ENCODE data around the gene GCNT2. TPM values are rescaled to one million over a fixed set of nuclear protein-coding genes. Genes with fewer than 3 reads are reported as not detected.
"Not testable (repeated sequence)": the region's sequence is repeated elsewhere in the genome, so short reads cannot be mapped to it uniquely, and the experiment has no call there.

Gene GCNT2
- total RNA-seq, 4 donors from 2014 or later = 12.4 to 92.5 (median 77.0) TPM

DNA sequence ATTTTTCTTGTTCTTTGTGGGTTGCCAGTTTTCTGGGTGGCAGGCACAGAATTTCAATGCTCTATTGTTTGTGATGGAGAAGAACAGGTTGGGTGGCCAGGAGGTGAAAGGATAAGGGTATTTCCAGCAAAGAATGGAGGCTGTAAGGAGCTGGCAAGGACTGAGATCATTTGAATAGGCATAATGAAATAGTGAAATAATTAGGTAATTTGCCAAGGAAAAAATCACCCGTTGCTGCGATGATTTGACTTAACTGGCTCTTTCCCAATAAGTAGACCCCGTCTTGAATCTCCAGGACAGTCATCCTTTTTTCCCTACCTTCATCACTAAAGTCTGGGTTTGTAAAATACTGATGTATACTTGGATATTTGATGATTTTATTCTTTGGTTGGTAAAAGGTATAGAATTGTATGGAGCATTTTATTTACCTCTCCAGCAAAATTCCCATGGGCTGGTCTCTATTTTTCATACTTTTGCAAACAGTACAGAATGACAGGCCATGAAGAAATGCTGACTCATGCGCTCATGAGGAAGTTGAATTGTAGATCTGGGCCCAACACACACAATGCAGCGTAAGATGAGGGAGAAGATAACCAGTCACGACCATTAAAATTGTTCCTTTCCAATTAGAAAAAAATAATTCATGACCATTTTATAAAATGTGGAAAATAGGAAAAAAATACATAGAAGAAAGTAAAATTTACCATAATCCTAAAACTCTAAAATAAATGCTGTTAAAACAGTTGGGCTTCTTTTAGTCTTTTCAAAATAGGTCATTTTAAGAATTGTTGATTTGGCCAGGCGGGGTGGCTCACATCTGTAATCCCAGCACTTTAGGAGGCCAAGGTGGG is 2.4 kb upstream of the GCNT2 start:
- H3K9me3 ChIP-seq = no peaks in the 10 kb centered on the region
- TF ChIP-seq POLR2A (IDR thresholded peaks at IDR 0.05) = no peak
- TF ChIP-seq, protein P1, sequence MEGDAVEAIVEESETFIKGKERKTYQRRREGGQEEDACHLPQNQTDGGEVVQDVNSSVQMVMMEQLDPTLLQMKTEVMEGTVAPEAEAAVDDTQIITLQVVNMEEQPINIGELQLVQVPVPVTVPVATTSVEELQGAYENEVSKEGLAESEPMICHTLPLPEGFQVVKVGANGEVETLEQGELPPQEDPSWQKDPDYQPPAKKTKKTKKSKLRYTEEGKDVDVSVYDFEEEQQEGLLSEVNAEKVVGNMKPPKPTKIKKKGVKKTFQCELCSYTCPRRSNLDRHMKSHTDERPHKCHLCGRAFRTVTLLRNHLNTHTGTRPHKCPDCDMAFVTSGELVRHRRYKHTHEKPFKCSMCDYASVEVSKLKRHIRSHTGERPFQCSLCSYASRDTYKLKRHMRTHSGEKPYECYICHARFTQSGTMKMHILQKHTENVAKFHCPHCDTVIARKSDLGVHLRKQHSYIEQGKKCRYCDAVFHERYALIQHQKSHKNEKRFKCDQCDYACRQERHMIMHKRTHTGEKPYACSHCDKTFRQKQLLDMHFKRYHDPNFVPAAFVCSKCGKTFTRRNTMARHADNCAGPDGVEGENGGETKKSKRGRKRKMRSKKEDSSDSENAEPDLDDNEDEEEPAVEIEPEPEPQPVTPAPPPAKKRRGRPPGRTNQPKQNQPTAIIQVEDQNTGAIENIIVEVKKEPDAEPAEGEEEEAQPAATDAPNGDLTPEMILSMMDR (IDR thresholded peaks at IDR 0.05) = no peak
- H3K4me1 ChIP-seq = no peaks in the 10 kb centered on the region
- DNase-seq = no peak
- no peak overlapping the region for H3K27ac ChIP-seq
- no peak overlapping the region for H3K4me3 ChIP-seq
- no peaks in the 10 kb centered on the region for H3K36me3 ChIP-seq
- H3K27me3 ChIP-seq = no peaks in the 10 kb centered on the region

- H3K36me3 ChIP-seq, DNase-seq, H3K4me3 ChIP-seq, H3K9me3 ChIP-seq, H3K27me3 ChIP-seq, H3K27ac ChIP-seq, H3K4me1 ChIP-seq: not testable (repeated sequence)
Measured at GRCh38 chr6:10519408-10519697, 1.8 kb upstream of the GCNT2 start.

- Histone ChIP-seq H3K9me3 (no peaks in the 10 kb centered on the region), H3K36me3 (no peaks in the 10 kb centered on the region), H3K4me3 (no peak overlapping the region), H3K27ac (peak overlapping the region in 2 of 4 donors; percentile 25 to 52), H3K4me1 (no peaks in the 10 kb centered on the region), H3K27me3 (no peaks in the 10 kb centered on the region)
- DNase-seq = no peak
- TF ChIP-seq, protein P1 (IDR thresholded peaks at IDR 0.05) = no peak
- no peak for TF ChIP-seq POLR2A (IDR thresholded peaks at IDR 0.05)
Measured at GRCh38 chr6:10520468-10520867, 683 bp upstream of the GCNT2 start.

DNA sequence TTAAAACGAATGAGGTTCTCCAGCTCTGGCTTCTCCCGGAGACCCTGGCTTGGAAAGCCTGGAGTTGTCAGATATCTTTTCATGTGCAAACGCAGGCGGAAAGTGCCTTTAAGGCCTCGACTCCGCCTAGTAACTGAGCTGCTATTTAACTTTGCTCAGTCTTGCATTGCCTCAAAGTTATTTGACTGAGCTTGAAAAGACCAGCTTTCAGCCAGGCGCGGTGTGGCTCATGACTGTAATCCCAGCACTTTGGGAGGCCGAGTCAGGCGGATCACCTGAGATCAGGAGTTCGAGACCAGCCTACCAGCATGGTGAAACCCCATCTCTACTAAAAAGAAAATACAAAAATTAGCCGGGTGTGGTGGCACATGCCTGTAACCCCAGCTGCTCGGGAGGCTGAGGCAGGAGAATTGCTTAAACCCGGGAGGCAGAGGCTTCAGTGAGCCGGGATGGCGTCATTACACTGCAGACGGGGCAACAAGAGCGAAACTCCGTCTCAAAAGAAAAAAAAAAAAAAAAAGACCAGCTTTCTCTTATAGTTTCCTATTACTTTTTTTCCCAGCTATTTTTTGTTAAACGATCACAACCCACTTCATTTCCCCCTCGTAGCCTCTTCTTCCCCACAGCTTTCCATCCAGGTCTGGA is 1.9 kb downstream of the GCNT2 start:
- peaks cover 0 to 8% (median 0%) of the 10 kb centered on the region in 4 donors for H3K4me1 ChIP-seq
- H3K9me3 ChIP-seq = no peaks in the 10 kb centered on the region
- H3K27me3 ChIP-seq = no peaks in the 10 kb centered on the region
- DNase-seq = no peak
- TF ChIP-seq, protein P1 (IDR thresholded peaks at IDR 0.05) = no peak
- no peak for TF ChIP-seq POLR2A (IDR thresholded peaks at IDR 0.05)
- H3K27ac ChIP-seq = peak overlapping the region in 1 of 4 donors; percentile 11
- no peaks in the 10 kb centered on the region for H3K36me3 ChIP-seq
- no peak overlapping the region for H3K4me3 ChIP-seq

DNA sequence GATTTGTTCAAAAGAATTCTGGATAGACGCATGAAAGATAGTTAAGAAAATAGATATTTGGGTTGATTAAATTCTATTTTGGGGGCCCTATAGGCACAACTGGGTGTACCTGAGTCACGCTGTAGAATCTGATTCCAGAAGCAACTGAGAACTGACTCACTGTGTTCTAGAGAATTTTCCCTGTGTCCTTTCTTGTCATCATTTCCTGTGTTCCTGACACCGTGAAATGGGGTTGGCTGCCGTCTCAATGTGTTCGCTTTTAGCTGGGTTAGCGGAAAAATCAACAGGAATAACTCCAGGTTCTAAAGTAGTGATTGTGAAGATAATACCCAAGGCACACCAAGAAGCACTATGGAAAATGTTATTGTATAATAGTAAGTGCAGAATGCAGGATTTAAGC is 5.0 kb downstream of the GCNT2 start:
- Histone ChIP-seq H3K4me1 (peaks cover 0 to 8% (median under 1%) of the 10 kb centered on the region in 4 donors), H3K36me3 (no peaks in the 10 kb centered on the region), H3K27ac (no peak overlapping the region), H3K27me3 (no peaks in the 10 kb centered on the region), H3K9me3 (no peaks in the 10 kb centered on the region), H3K4me3 (no peak overlapping the region)
- DNase-seq = no peak
- TF ChIP-seq, protein P1 (IDR thresholded peaks at IDR 0.05) = no peak
- TF ChIP-seq POLR2A (IDR thresholded peaks at IDR 0.05) = no peak

Measured in Peyer's patch (tissue), 4 donors.